H1 (cell line): ENCODE data around the gene PGK1. TPM values are rescaled to one million over a fixed set of nuclear protein-coding genes. Genes with fewer than 3 reads are reported as not detected.

ENCODE experiments used
- polyA plus RNA-seq, 7 experiments: library from polyadenylated mRNA; depleted of rRNA in 3 of 7; stranded (reverse) in 5 of 7; unstranded in 2 of 7; fragments of >200 nt in 5 of 7; fragments of 200-250 nt in 2 of 7; gene quantifications; 1 replicate in 5 of 7; 2 replicates in 1 of 7; 4 replicates in 1 of 7; pipeline versions ENCODE4 v1.2.1 to v1.2.3, GENCODE V29; 2011 to 2013; ENCODE audit warnings: missing spikeins in 2 of 7, mixed read lengths in 2 of 7
- total RNA-seq: library from RNA; stranded (reverse); fragmentation: NEBNext Ultra II Directional; extraction: Animal tissue kit (Norgen Biotek cat#: 25700); gene quantifications from 2 replicates; pipeline ENCODE4 v1.2.1, GENCODE V29; 2021

Gene PGK1
- total and polyA plus RNA-seq, 2 of the 8 experiments (the other 6 are each of a cell fraction or from before 2014, with no cell fraction given) = 328 to 427 TPM

Other genes with a start within 250 kb of the PGK1 start
- 44.5 and 47.6 TPM in 2 replicates for gene MAGT1, start 208.8 kb upstream of the PGK1 start, total RNA-seq
- 11.3 and 14.4 TPM in 2 replicates for gene MAGT1, start 208.8 kb upstream of the PGK1 start, polyA plus RNA-seq (2011; rRNA removed)
- 268 and 276 TPM in 2 replicates for gene COX7B, start 204.8 kb upstream of the PGK1 start, total RNA-seq
- 470 and 974 TPM in 2 replicates for gene COX7B, start 204.8 kb upstream of the PGK1 start, polyA plus RNA-seq (2011; rRNA removed)
- gene ATP7A, start 193.6 kb upstream of the PGK1 start, total RNA-seq = 2.4 and 2.8 TPM in 2 replicates
- gene ATP7A, start 193.6 kb upstream of the PGK1 start, polyA plus RNA-seq (2011; rRNA removed) = 0.72 and 0.73 TPM in 2 replicates
- gene PGAM4, start 134.6 kb upstream of the PGK1 start, total RNA-seq = 0.56 TPM in 1 of 2 replicates, not detected in the other
- 0.54 and 0.57 TPM in 2 replicates for gene PGAM4, start 134.6 kb upstream of the PGK1 start, polyA plus RNA-seq (2011; rRNA removed)
- 20.8 and 23.8 TPM in 2 replicates for gene TAF9B, start 35.4 kb downstream of the PGK1 start, total RNA-seq
- 23.6 and 42.8 TPM in 2 replicates for gene TAF9B, start 35.4 kb downstream of the PGK1 start, polyA plus RNA-seq (2011; rRNA removed)
- gene CYSLTR1, start 223.4 kb downstream of the PGK1 start, total RNA-seq = 0.09 TPM in 1 of 2 replicates, not detected in the other
- 0.09 TPM in 1 of 2 replicates, not detected in the other for gene CYSLTR1, start 223.4 kb downstream of the PGK1 start, polyA plus RNA-seq (2011; rRNA removed)